Psoas muscle (tissue), 8 donors: ENCODE data around the gene CACNA2D4. TPM values are rescaled to one million over a fixed set of nuclear protein-coding genes. Genes with fewer than 3 reads are reported as not detected.
A peak's percentile ranks its signal among the peaks of the same experiment; 100 is the strongest.

ENCODE experiments used
- ATAC-seq, 4 donors: fragments of 200-7000 bp; cut with Tn5 transposase; one replicate each; pipeline ENCODE4 v1.9.1; 2020; ENCODE audit warnings: moderate library complexity in 3 of 4, mild to moderate bottlenecking in 2 of 4
- DNase-seq, 2 donors: peaks; one replicate each; pipeline ENCODE4 v3.0.0-alpha.2; 2020
- H3K27ac ChIP-seq: fragments of 200-600 bp; one replicate; pipeline ENCODE4 v1.8.0; 2022
- H3K27me3 ChIP-seq, 3 donors: fragments of 200-600 bp in 1 of 3; one replicate each; pipeline versions ENCODE4 v1.6.1 to v1.8.0; 2013 to 2022; ENCODE audit warnings: low read length in 2 of 3, mild to moderate bottlenecking in 2 of 3, moderate library complexity in 1 of 3; ENCODE audit not compliant: insufficient read depth in 3 of 3
- H3K36me3 ChIP-seq, 2 donors: fragments of 200-600 bp in 1 of 2; one replicate each; pipeline versions ENCODE4 v1.6.1 to v1.8.0; 2013 to 2022; ENCODE audit warnings: low read depth in 1 of 2, mild to moderate bottlenecking in 1 of 2, moderate library complexity in 1 of 2; ENCODE audit not compliant: insufficient read depth in 1 of 2
- H3K4me1 ChIP-seq: fragments of 200-600 bp; one replicate; pipeline ENCODE4 v1.8.0; 2022
- H3K4me3 ChIP-seq: fragments of 200-600 bp; one replicate; pipeline ENCODE4 v1.8.0; 2022; ENCODE audit warnings: mild to moderate bottlenecking
- H3K9me3 ChIP-seq: fragments of 200-600 bp; one replicate; pipeline ENCODE4 v1.8.0; 2022
- CTCF ChIP-seq: fragments of 200-600 bp; IDR thresholded peaks from one replicate; pipeline ENCODE4 v1.8.0; 2022; ENCODE audit warnings: antibody characterized with exemption
- WGBS, 3 donors: extraction: QIAGEN DNeasy Blood & Tissue Kit; methylation state at CpG; one replicate each; pipeline versions ENCODE4 v1.1.6 to v1.1.7; 2013; 5-methylcytosine and 5-hydroxymethylcytosine counted together
- intact Hi-C, 2 donors: fragments of 100-400 bp; cut with DNase I; formaldehyde crosslinking; loops; one replicate each; pipeline versions ENCODE4 v1.11.0 to v1.14.2; 2022
- polyA plus RNA-seq, 3 donors: library from polyadenylated mRNA; stranded (reverse); fragments of 200-250 nt; gene quantifications; one replicate each; pipeline ENCODE4 v1.2.3, GENCODE V29; 2013
- total RNA-seq, 4 donors: library from RNA; stranded (reverse); fragmentation: NEBNext Ultra II Directional in 2 of 4; extraction: Animal tissue kit (Norgen Biotek cat#: 25700) in 2 of 4; gene quantifications; one replicate each; pipeline versions ENCODE4 v1.2.1 to v1.2.4, GENCODE V29; 2021 to 2023
- donor health status: healthy with polysubstance abuse.
- donor health status: DM: no; HTN: no; CAD: no; lungs with moderate emphysema.
- donor health status: Bipolar disorder and iron deficiency.
- donor health status: healthy.
- donor health status: DM: yes; HTN: yes; CAD: no.
- donor health status: DM: no; HTN: no; CAD: no.
- donor health status: DM: no; HTN: no; CAD: no.
- donor health status: DM: yes; HTN: yes; CAD: no.

The CACNA2D4 gene
- total and polyA plus RNA-seq, 7 donors, result 0.74 to 1.8 (median 0.93) TPM

- Histone ChIP-seq H3K27ac (peak overlapping the region; percentile 4), H3K9me3 (no peaks in the 10 kb centered on the region), H3K4me3 (no peak overlapping the region), H3K27me3 (no peaks in the 10 kb centered on the region), H3K36me3 (peaks cover 0 to 16% of the 10 kb centered on the region in 2 donors), H3K4me1 (peaks cover 40% of the 10 kb centered on the region)
- DNase-seq (no peak), ATAC-seq (peak; percentile 85 to 98 (median 94))
- WGBS, 3 donors, result 73 to 82% (median 81%) methylated on average over 2 of the region's 2 CpGs
- no peak for TF ChIP-seq CTCF
- intact Hi-C loops, result no loop called here
These were observed 157.7 kb downstream of the CACNA2D4 start for GRCh38 chr12:1760566-1761382.

- H3K4me3 ChIP-seq, result no peak overlapping the region
- H3K27ac ChIP-seq, result no peak overlapping the region
- ATAC-seq (no peak), DNase-seq (no peak)
- H3K4me1 ChIP-seq, result peaks cover 30% of the 10 kb centered on the region
- intact Hi-C loops, result no loop called here
- no peaks in the 10 kb centered on the region for H3K27me3 ChIP-seq
- WGBS, 3 donors, result 43 to 55% (median 54%) methylated on average over 4 of the region's 4 CpGs
- no peak for TF ChIP-seq CTCF
- H3K36me3 ChIP-seq, result peaks cover 0 to 29% of the 10 kb centered on the region in 2 donors
- H3K9me3 ChIP-seq, result no peaks in the 10 kb centered on the region
These were observed 159.6 kb downstream of the CACNA2D4 start for GRCh38 chr12:1758887-1759286.

- no peaks in the 10 kb centered on the region for H3K27me3 ChIP-seq
- no peak overlapping the region for H3K27ac ChIP-seq
- H3K4me1 ChIP-seq, result peaks cover 34% of the 10 kb centered on the region
- DNase-seq, result no peak
- peaks cover 0 to 29% of the 10 kb centered on the region in 2 donors for H3K36me3 ChIP-seq
- TF ChIP-seq CTCF, result no peak
- no peak overlapping the region for H3K4me3 ChIP-seq
- intact Hi-C loops, result no loop called here
- WGBS, 3 donors, result 89 to 94% (median 90%) methylated on average over 2 of the region's 2 CpGs
- H3K9me3 ChIP-seq, result no peaks in the 10 kb centered on the region
- ATAC-seq, result no peak
These were observed 160.1 kb downstream of the CACNA2D4 start for GRCh38 chr12:1758376-1758775.

GRCh38 chr12:1750300-1750699 lies 168.2 kb downstream of the CACNA2D4 start:
- ATAC-seq (no peak), DNase-seq (no peak)
- H3K4me3 ChIP-seq, result no peak overlapping the region
- H3K9me3 ChIP-seq, result peaks cover 9% of the 10 kb centered on the region
- no peak for TF ChIP-seq CTCF
- no peak overlapping the region for H3K27ac ChIP-seq
- no peaks in the 10 kb centered on the region for H3K27me3 ChIP-seq
- H3K36me3 ChIP-seq, result peaks cover 0 to 8% of the 10 kb centered on the region in 2 donors
- intact Hi-C loops, result no loop called here
- 91 to 93% (median 92%) methylated on average over 3 of the region's 3 CpGs for whole genome bisulfite sequencing, 3 donors
- H3K4me1 ChIP-seq, result peaks cover 26% of the 10 kb centered on the region
